ENCODE measurements around the gene MYH7B. TPM values are rescaled to one million over a fixed set of nuclear protein-coding genes. Genes with fewer than 3 reads are reported as not detected.

Gene MYH7B
- total RNA-seq, 1 donor from 2014 or later: 253 TPM

DNA sequence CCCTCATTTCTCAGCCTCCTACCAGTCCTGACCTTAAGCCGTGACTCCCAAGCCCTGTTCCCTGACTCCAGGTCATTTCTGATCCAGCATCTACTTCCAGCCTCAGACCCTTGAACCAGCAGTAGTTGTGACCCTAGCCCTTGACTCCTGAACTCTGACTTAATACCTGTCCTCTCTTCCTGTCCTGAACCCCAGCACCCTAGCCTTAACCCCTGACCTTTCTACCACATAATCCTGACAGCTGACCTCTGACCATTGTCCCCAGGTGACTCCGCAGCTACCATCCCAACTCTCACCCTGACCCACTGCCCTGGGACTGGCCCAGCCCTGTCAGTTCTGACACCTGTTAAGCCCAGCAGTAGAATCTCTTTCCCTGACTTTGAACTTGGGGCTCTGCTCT is 42.1 kb downstream of the MYH7B start:
- intact Hi-C loops (cut with micrococcal nuclease): no loop called here
- TF ChIP-seq, protein P1, sequence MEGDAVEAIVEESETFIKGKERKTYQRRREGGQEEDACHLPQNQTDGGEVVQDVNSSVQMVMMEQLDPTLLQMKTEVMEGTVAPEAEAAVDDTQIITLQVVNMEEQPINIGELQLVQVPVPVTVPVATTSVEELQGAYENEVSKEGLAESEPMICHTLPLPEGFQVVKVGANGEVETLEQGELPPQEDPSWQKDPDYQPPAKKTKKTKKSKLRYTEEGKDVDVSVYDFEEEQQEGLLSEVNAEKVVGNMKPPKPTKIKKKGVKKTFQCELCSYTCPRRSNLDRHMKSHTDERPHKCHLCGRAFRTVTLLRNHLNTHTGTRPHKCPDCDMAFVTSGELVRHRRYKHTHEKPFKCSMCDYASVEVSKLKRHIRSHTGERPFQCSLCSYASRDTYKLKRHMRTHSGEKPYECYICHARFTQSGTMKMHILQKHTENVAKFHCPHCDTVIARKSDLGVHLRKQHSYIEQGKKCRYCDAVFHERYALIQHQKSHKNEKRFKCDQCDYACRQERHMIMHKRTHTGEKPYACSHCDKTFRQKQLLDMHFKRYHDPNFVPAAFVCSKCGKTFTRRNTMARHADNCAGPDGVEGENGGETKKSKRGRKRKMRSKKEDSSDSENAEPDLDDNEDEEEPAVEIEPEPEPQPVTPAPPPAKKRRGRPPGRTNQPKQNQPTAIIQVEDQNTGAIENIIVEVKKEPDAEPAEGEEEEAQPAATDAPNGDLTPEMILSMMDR (IDR thresholded peaks at IDR 0.05; ENCODE audit: borderline replicate concordance): no peak
- H3K27ac ChIP-seq (replicated peaks): peak overlapping the region; percentile 58
- peaks cover 47% of the 10 kb centered on the region for H3K4me1 ChIP-seq
- H3K27me3 ChIP-seq (ENCODE audit: low read depth): no peaks in the 10 kb centered on the region
- no peak overlapping the region for H3K4me3 ChIP-seq
- H3K36me3 ChIP-seq: peaks cover 100% of the 10 kb centered on the region
- no peaks in the 10 kb centered on the region for H3K9me3 ChIP-seq (replicated peaks)
- DNase-seq: no peak

DNA sequence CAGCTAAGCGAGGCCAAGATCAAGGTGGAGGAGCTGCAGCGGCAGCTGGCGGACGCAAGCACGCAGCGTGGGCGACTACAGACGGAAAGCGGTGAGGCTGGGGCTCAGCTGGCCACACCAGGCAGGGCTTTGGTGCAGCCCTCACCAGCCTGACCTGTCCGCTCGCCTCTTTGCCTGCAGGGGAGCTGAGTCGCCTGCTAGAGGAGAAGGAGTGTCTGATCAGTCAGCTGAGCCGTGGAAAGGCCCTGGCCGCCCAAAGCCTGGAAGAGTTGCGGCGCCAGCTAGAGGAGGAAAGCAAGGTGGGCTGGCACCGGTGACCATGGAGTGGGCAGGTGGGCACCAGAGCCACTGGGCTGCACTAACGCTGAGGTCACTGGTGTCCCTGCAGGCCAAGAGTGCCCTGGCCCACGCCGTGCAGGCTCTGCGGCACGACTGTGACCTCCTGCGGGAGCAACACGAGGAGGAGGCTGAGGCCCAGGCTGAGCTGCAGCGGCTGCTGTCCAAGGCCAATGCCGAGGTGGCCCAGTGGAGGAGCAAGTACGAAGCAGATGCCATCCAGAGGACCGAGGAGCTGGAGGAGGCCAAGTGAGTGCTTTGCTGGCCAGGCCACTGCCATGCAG is 42.8 kb downstream of the MYH7B start:
- Histone ChIP-seq H3K27ac (replicated peaks) (peak overlapping the region; percentile 58), H3K9me3 (replicated peaks) (no peaks in the 10 kb centered on the region), H3K27me3 (ENCODE audit: low read depth) (no peaks in the 10 kb centered on the region), H3K4me1 (peaks cover 41% of the 10 kb centered on the region), H3K4me3 (no peak overlapping the region), H3K36me3 (peaks cover 100% of the 10 kb centered on the region)
- DNase-seq: no peak
- TF ChIP-seq, protein P1 (IDR thresholded peaks at IDR 0.05; ENCODE audit: borderline replicate concordance): no peak
- intact Hi-C loops (cut with micrococcal nuclease): no loop called here

DNA sequence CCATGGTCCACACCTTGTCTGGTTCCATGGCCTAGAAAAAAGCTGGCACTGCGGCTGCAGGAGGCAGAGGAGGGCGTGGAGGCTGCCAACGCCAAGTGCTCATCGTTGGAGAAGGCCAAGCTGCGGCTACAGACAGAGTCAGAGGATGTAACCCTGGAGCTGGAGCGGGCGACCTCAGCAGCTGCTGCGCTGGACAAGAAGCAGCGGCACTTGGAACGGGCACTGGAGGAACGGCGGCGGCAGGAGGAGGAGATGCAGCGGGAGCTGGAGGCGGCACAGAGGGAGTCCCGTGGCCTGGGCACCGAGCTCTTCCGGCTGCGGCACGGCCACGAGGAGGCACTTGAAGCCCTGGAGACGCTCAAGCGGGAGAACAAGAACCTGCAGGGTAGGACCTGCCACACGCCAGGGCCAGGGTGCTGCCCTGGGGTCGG is 43.4 kb downstream of the MYH7B start:
- DNase-seq: no peak
- H3K27ac ChIP-seq (replicated peaks): peak overlapping the region; percentile 58
- H3K4me3 ChIP-seq: no peak overlapping the region
- H3K27me3 ChIP-seq (ENCODE audit: low read depth): no peaks in the 10 kb centered on the region
- TF ChIP-seq, protein P1 (IDR thresholded peaks at IDR 0.05; ENCODE audit: borderline replicate concordance): no peak
- H3K9me3 ChIP-seq (replicated peaks): no peaks in the 10 kb centered on the region
- peaks cover 100% of the 10 kb centered on the region for H3K36me3 ChIP-seq
- H3K4me1 ChIP-seq: peaks cover 36% of the 10 kb centered on the region
- intact Hi-C loops (cut with micrococcal nuclease): no loop called here

DNA sequence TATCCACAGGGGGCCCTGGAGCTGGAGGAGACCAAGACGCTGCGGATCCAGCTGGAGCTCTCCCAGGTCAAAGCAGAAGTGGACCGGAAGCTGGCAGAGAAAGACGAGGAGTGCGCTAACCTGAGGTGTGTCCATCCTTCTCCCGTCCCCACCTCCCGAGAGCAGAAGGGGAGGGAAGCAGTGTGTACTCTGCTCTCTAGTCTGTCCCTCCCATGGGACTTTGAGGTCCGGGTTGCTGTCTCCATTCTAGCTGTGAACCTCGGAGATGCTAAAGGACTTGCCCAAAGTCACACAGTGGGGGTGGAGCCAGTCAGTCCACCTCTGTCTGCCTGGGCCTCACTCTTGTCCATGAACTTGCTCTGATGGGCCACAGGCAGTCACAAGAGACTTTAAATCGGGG is 44.1 kb downstream of the MYH7B start:
- H3K9me3 ChIP-seq (replicated peaks): no peaks in the 10 kb centered on the region
- no peak overlapping the region for H3K4me3 ChIP-seq
- peaks cover 28% of the 10 kb centered on the region for H3K4me1 ChIP-seq
- H3K36me3 ChIP-seq: peaks cover 100% of the 10 kb centered on the region
- intact Hi-C loops (cut with micrococcal nuclease): no loop called here
- TF ChIP-seq, protein P1 (IDR thresholded peaks at IDR 0.05; ENCODE audit: borderline replicate concordance): no peak
- H3K27me3 ChIP-seq (ENCODE audit: low read depth): no peaks in the 10 kb centered on the region
- DNase-seq: no peak
- H3K27ac ChIP-seq (replicated peaks): no peak overlapping the region

DNA sequence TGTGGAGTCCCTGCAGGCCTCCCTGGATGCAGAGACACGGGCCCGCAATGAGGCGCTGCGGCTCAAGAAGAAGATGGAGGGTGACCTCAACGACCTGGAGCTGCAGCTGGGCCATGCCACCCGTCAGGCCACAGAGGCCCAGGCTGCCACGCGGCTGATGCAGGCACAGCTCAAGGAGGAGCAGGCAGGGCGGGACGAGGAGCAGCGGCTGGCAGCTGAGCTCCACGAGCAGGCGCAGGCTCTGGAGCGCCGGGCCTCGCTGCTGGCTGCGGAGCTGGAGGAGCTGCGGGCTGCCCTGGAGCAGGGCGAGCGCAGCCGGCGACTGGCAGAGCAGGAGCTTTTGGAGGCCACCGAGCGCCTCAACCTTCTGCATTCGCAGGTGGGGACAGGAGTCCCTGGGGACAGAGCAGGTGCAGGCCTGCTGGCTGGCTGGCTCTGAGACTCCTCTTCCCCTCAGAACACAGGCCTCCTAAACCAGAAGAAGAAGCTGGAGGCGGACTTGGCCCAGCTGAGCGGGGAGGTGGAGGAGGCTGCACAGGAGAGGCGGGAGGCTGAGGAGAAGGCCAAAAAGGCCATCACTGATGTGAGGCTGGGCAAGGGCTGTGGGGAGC is 44.7 kb downstream of the MYH7B start:
- H3K9me3 ChIP-seq (replicated peaks): no peaks in the 10 kb centered on the region
- peaks cover 100% of the 10 kb centered on the region for H3K36me3 ChIP-seq
- H3K27ac ChIP-seq (replicated peaks): peak overlapping the region; percentile 23
- TF ChIP-seq, protein P1 (IDR thresholded peaks at IDR 0.05; ENCODE audit: borderline replicate concordance): no peak
- intact Hi-C loops (cut with micrococcal nuclease): no loop called here
- H3K4me3 ChIP-seq: no peak overlapping the region
- DNase-seq: peak; percentile 12
- no peaks in the 10 kb centered on the region for H3K27me3 ChIP-seq (ENCODE audit: low read depth)
- H3K4me1 ChIP-seq: peaks cover 27% of the 10 kb centered on the region
